HCT116 (cell line): ENCODE results near the gene RUVBL1. TPM values are rescaled to one million over a fixed set of nuclear protein-coding genes. Genes with fewer than 3 reads are reported as not detected.

Experiments
- ATAC-seq: fragments of 200-7000 bp; cut with Tn5 transposase; 2 replicates; pipeline ENCODE4 v1.9.1; 2020; ENCODE audit warnings: mild to moderate bottlenecking, moderate library complexity
- BruUV-seq: library from RNA; stranded (reverse); fragments of 400-500 nt; replicated peaks from 2 replicates; lab custom pipeline; 2021; lab: Mats Ljungman, UMichigan
- CTCF ChIA-PET: fragments of 300-600 bp; sonication (Branson Sonifier 250); formaldehyde crosslinking; loops from one replicate; lab custom pipeline; 2021; ENCODE audit warnings: antibody characterized with exemption; lab: Charles Lee
- POLR2A ChIA-PET: fragments of 300-600, 350-600 bp; sonication (Branson Sonifier 250); formaldehyde crosslinking; loops from one replicate; lab custom pipeline; 2021; ENCODE audit warnings: antibody characterized with exemption; lab: Charles Lee
- RAD21 ChIA-PET, 2 experiments: fragments of 300-600 bp; sonication (Branson Sonifier 250); formaldehyde crosslinking; loops; one replicate each; lab custom pipeline; 2023; ENCODE audit warnings: low total read pairs in 2 of 2; ENCODE audit not compliant: uncharacterized antibody in 2 of 2, unreplicated experiment in 2 of 2, low non-redundant PET in 1 of 2; lab: Charles Lee
- DNase-seq: peaks from one replicate; pipeline ENCODE4 v3.0.0-alpha.2; 2010; ENCODE audit warnings: low read depth, low spot score
- H2AFZ ChIP-seq: fragments of 200-600 bp; shearing (Covaris generic), sonication (generic); 2 replicates; pipeline ENCODE4 v1.6.1; 2017; ENCODE audit warnings: low read depth, mixed run types, mixed read lengths, antibody characterized with exemption, low read length; ENCODE audit not compliant: poor library complexity, severe bottlenecking
- H3K27ac ChIP-seq: 2 replicates; pipeline ENCODE4 v1.5.1; 2012; ENCODE audit warnings: low read depth, low read length
- H3K27me3 ChIP-seq: fragments of 200-600 bp; sonication (generic); 2 replicates; pipeline ENCODE4 v1.6.1; 2016; ENCODE audit warnings: mixed run types, low read length, mixed read lengths; ENCODE audit not compliant: insufficient read depth
- H3K36me3 ChIP-seq, 2 experiments: fragments of 200-500 bp in 1 of 2; fragments of 200-600 bp in 1 of 2; sonication (Bioruptor generic) in 1 of 2; sonication (generic) in 1 of 2; 2 replicates each; pipeline versions ENCODE4 v1.5.1 to v1.6.1; 2014 to 2016; ENCODE audit warnings: low read length in 2 of 2, inconsistent platforms in 1 of 2, mixed read lengths in 1 of 2, mixed run types in 1 of 2; ENCODE audit not compliant: insufficient read depth in 2 of 2, control insufficient read depth in 1 of 2
- H3K4me1 ChIP-seq, 2 experiments: fragments of 200-600 bp in 1 of 2; sonication (generic) in 1 of 2; 2 replicates each; pipeline versions ENCODE4 v1.5.1 to v1.6.1; 2012 to 2017; ENCODE audit warnings: low read length in 2 of 2, inconsistent platforms in 1 of 2, mild to moderate bottlenecking in 1 of 2, mixed read lengths in 1 of 2, mixed run types in 1 of 2, moderate library complexity in 1 of 2; ENCODE audit not compliant: insufficient read depth in 2 of 2, control insufficient read depth in 1 of 2
- H3K4me2 ChIP-seq: fragments of 200-600 bp; sonication (generic); 2 replicates; pipeline ENCODE4 v1.6.1; 2017; ENCODE audit warnings: mixed run types, low read length, mixed read lengths
- H3K4me3 ChIP-seq, 2 experiments: fragments of 200-600 bp in 1 of 2; sonication (generic) in 1 of 2; replicated peaks in 1 of 2; 2 replicates each; pipeline ENCODE4 v1.5.1; 2011 to 2016; ENCODE audit warnings: low read length in 2 of 2, control low read depth in 1 of 2, low read depth in 1 of 2, mild to moderate bottlenecking in 1 of 2, mixed read lengths in 1 of 2, mixed run types in 1 of 2
- H3K79me2 ChIP-seq: fragments of 200-600 bp; sonication (generic); 2 replicates; pipeline ENCODE4 v1.6.1; 2017; ENCODE audit warnings: mild to moderate bottlenecking, mixed run types, low read length, moderate library complexity, mixed read lengths; ENCODE audit not compliant: insufficient read depth
- H3K9ac ChIP-seq: fragments of 200-600 bp; sonication (generic); 2 replicates; pipeline ENCODE4 v1.6.1; 2016; ENCODE audit warnings: low read length, mixed read lengths
- H3K9me2 ChIP-seq: fragments of 200-600 bp; sonication (generic), shearing (Covaris generic); 2 replicates; pipeline ENCODE4 v1.6.1; 2017; ENCODE audit warnings: mixed run types, mild to moderate bottlenecking, moderate library complexity; ENCODE audit not compliant: insufficient read depth
- H3K9me3 ChIP-seq, 2 experiments: fragments of 200-500 bp in 1 of 2; fragments of 200-600 bp in 1 of 2; sonication (Bioruptor generic) in 1 of 2; sonication (generic) in 1 of 2; 2 replicates each; pipeline ENCODE4 v1.6.1; 2014 to 2017; ENCODE audit warnings: low read length in 2 of 2, mixed read lengths in 2 of 2, inconsistent platforms in 1 of 2, low read depth in 1 of 2, mild to moderate bottlenecking in 1 of 2, mixed run types in 1 of 2, moderate library complexity in 1 of 2; ENCODE audit not compliant: control insufficient read depth in 1 of 2, insufficient read depth in 1 of 2
- H4K20me1 ChIP-seq: fragments of 200-600 bp; sonication (generic), shearing (Covaris generic); 2 replicates; pipeline ENCODE4 v1.6.1; 2017; ENCODE audit warnings: mixed run types, mild to moderate bottlenecking, moderate library complexity; ENCODE audit not compliant: insufficient read depth
- ATF3 ChIP-seq: IDR thresholded peaks from 2 replicates; pipeline ENCODE4 v1.6.1; 2012
- CBX3 ChIP-seq: IDR thresholded peaks from 2 replicates; pipeline ENCODE4 v1.6.1; 2012; ENCODE audit warnings: low read depth
- EZH2phosphoT487 ChIP-seq: fragments of 200-600 bp; IDR thresholded peaks from 2 replicates; pipeline ENCODE4 v1.6.1; 2018; ENCODE audit warnings: antibody characterized with exemption, borderline replicate concordance
- FOSL1 ChIP-seq: IDR thresholded peaks from 2 replicates; pipeline ENCODE4 v1.6.1; 2012; ENCODE audit warnings: low read depth
- JUND ChIP-seq: IDR thresholded peaks from 2 replicates; pipeline ENCODE4 v1.6.1; 2012
- REST ChIP-seq: IDR thresholded peaks from 2 replicates; pipeline ENCODE4 v1.6.1; 2012; ENCODE audit warnings: low read depth
- SIN3A ChIP-seq: IDR thresholded peaks from 2 replicates; pipeline ENCODE4 v1.6.1; 2012; ENCODE audit warnings: low read depth
- SP1 ChIP-seq: IDR thresholded peaks from 2 replicates; pipeline ENCODE4 v1.6.1; 2012; ENCODE audit warnings: low read depth
- SRF ChIP-seq: IDR thresholded peaks from 2 replicates; pipeline ENCODE4 v1.6.1; 2012; ENCODE audit warnings: low read depth
- TCF7L2 ChIP-seq: IDR thresholded peaks from 2 replicates; pipeline ENCODE4 v1.7.0; 2011; ENCODE audit warnings: borderline replicate concordance, inconsistent platforms; ENCODE audit not compliant: insufficient read depth, insufficient read length; ENCODE audit errors: extremely low read depth
- ZBTB33 ChIP-seq: IDR thresholded peaks from 2 replicates; pipeline ENCODE4 v1.6.1; 2011; ENCODE audit warnings: mild to moderate bottlenecking, low read length, moderate library complexity; ENCODE audit not compliant: insufficient replicate concordance; ENCODE audit errors: extremely low read depth
- ZNF274 ChIP-seq: fragments of 200-500 bp; sonication (Bioruptor generic); IDR thresholded peaks from 2 replicates; pipeline ENCODE4 v1.6.1; 2014; ENCODE audit warnings: mild to moderate bottlenecking, low read depth, low read length, inconsistent platforms
- intact Hi-C: fragments of 100-400 bp; cut with micrococcal nuclease; formaldehyde crosslinking; loops from 2 replicates; pipeline ENCODE4 v1.10.0; 2022
- total RNA-seq: library from RNA; stranded (reverse); gene quantifications from one replicate; pipeline ENCODE4 v1.2.1, GENCODE V29; 2021; ENCODE audit not compliant: unreplicated experiment

The RUVBL1 gene
- total RNA-seq, 1 experiment from 2014 or later, result 129 TPM

- Histone ChIP-seq H4K20me1 (no peaks in the 10 kb centered on the region), H3K36me3 (peaks cover 33 to 59% of the 10 kb centered on the region in 2 experiments), H3K4me3 (no peak overlapping the region), H3K79me2 (peaks cover 47% of the 10 kb centered on the region), H3K27ac (no peak overlapping the region), H2AFZ (no peak overlapping the region), H3K9ac (no peak overlapping the region), H3K27me3 (no peaks in the 10 kb centered on the region), H3K9me2 (no peaks in the 10 kb centered on the region), H3K4me1 (peaks cover 9 to 15% of the 10 kb centered on the region in 2 experiments), H3K9me3 (no peaks in the 10 kb centered on the region), H3K4me2 (no peak overlapping the region)
- ATAC-seq (no peak), DNase-seq (no peak)
- TF ChIP-seq SIN3A (no peak), ATF3 (no peak), CBX3 (no peak), ZBTB33 (no peak), SP1 (no peak), JUND (no peak), ZNF274 (no peak), REST (no peak), FOSL1 (no peak), SRF (no peak), EZH2phosphoT487 (no peak), TCF7L2 (no peak)
- intact Hi-C loops, result no loop called here
- ChIA-PET CTCF (interaction anchor here (0.9 to 1.5 kb wide), 2 partner anchors 21 to 79 kb away, joined by 3 to 4 read pairs; no protein-coding TSS in a partner anchor), RAD21 (no interaction called here), POLR2A (no interaction called here)
- BruUV-seq, result no TSS peak
These were observed 49.8 kb downstream of the RUVBL1 start for GRCh38 chr3:128073807-128074206.
